CD4-positive, alpha-beta T cell (primary cell): ENCODE results near the gene F10. TPM values are rescaled to one million over a fixed set of nuclear protein-coding genes. Genes with fewer than 3 reads are reported as not detected.

ENCODE experiments used
- ATAC-seq: fragments of 200-7000 bp; cut with Tn5 transposase; one replicate; pipeline ENCODE4 v1.10.0; 2022; ENCODE audit warnings: mild to moderate bottlenecking; ENCODE audit not compliant: poor library complexity
- CTCF ChIA-PET: fragments of 350-600 bp; sonication (Branson Sonifier 250); formaldehyde crosslinking; loops from one replicate; lab custom pipeline; 2021; ENCODE audit warnings: antibody characterized with exemption, inconsistent platforms; lab: Charles Lee
- POLR2A ChIA-PET: fragments of 350-600 bp; sonication (Branson Sonifier 250); formaldehyde crosslinking; loops from one replicate; lab custom pipeline; 2021; ENCODE audit warnings: antibody characterized with exemption, inconsistent platforms; lab: Charles Lee
- DNase-seq, 14 experiments: peaks; one replicate each; pipeline ENCODE4 v3.0.0-alpha.2; 2013 to 2020; ENCODE audit warnings: mixed read lengths in 2 of 14
- H3K27ac ChIP-seq, 2 donors: one replicate each; pipeline versions ENCODE4 v1.5.1 to v1.7.0; 2013; ENCODE audit warnings: low read length in 2 of 2, low read depth in 1 of 2, mild to moderate bottlenecking in 1 of 2
- H3K27me3 ChIP-seq, 2 experiments: 1 replicate in 1 of 2; 2 replicates in 1 of 2; pipeline versions ENCODE4 v1.6.1 to v1.7.0; 2013; ENCODE audit warnings: low read length in 2 of 2, control low read depth in 1 of 2, mild to moderate bottlenecking in 1 of 2, moderate library complexity in 1 of 2; ENCODE audit not compliant: insufficient read depth in 2 of 2, control insufficient read depth in 1 of 2
- H3K36me3 ChIP-seq: one replicate; pipeline ENCODE4 v1.6.1; 2013; ENCODE audit warnings: low read length, control low read depth; ENCODE audit not compliant: insufficient read depth
- H3K4me1 ChIP-seq: one replicate; pipeline ENCODE4 v1.6.1; 2013; ENCODE audit warnings: low read length, control low read depth; ENCODE audit not compliant: insufficient read depth
- H3K4me3 ChIP-seq: one replicate; pipeline ENCODE4 v1.5.1; 2013; ENCODE audit warnings: mild to moderate bottlenecking, low read length, moderate library complexity
- H3K9me3 ChIP-seq, 2 experiments: 1 replicate in 1 of 2; 2 replicates in 1 of 2; pipeline versions ENCODE4 v1.6.1 to v1.7.0; 2013; ENCODE audit warnings: low read length in 2 of 2, mild to moderate bottlenecking in 2 of 2, control low read depth in 1 of 2, moderate library complexity in 1 of 2; ENCODE audit not compliant: control insufficient read depth in 1 of 2, insufficient read depth in 1 of 2
- H3K27ac Mint-ChIP-seq: one replicate; pipeline ENCODE4 v1.8.0; 2020; ENCODE audit warnings: mixed read lengths
- H3K27me3 Mint-ChIP-seq: one replicate; pipeline ENCODE4 v1.8.0; 2021; ENCODE audit warnings: mixed read lengths
- H3K36me3 Mint-ChIP-seq: one replicate; pipeline ENCODE4 v1.8.0; 2021; ENCODE audit warnings: low read depth, mixed read lengths
- H3K4me1 Mint-ChIP-seq: one replicate; pipeline ENCODE4 v1.8.0; 2021; ENCODE audit warnings: low read depth, mixed read lengths
- H3K4me3 Mint-ChIP-seq: one replicate; pipeline ENCODE4 v1.8.0; 2020; ENCODE audit warnings: mild to moderate bottlenecking, mixed read lengths
- H3K9me3 Mint-ChIP-seq: one replicate; pipeline ENCODE4 v1.8.0; 2020; ENCODE audit warnings: mixed read lengths
- intact Hi-C, 2 experiments: fragments of 100-400 bp; cut with DNase I in 1 of 2; cut with micrococcal nuclease in 1 of 2; formaldehyde crosslinking; loops; one replicate each; pipeline versions ENCODE4 v1.15.1 to v1.9.0; 2023 to 2025; cut with DNase I, micrococcal nuclease
- total RNA-seq, 174 experiments: library from RNA in 2 of 174; stranded (reverse) in 2 of 174; gene quantifications; one replicate each; pipeline ENCODE4 v1.2.3 and lab custom pipeline; 2021 to 2026
- TF ChIP-seq, protein P1 (sequence below): fragments of 200-600 bp; IDR thresholded peaks from one replicate; pipeline ENCODE4 v1.8.0; 2022; ENCODE audit warnings: antibody characterized with exemption, mild to moderate bottlenecking

F10 gene
- total RNA-seq, 2 experiments from 2014 or later, result not detected

DNA sequence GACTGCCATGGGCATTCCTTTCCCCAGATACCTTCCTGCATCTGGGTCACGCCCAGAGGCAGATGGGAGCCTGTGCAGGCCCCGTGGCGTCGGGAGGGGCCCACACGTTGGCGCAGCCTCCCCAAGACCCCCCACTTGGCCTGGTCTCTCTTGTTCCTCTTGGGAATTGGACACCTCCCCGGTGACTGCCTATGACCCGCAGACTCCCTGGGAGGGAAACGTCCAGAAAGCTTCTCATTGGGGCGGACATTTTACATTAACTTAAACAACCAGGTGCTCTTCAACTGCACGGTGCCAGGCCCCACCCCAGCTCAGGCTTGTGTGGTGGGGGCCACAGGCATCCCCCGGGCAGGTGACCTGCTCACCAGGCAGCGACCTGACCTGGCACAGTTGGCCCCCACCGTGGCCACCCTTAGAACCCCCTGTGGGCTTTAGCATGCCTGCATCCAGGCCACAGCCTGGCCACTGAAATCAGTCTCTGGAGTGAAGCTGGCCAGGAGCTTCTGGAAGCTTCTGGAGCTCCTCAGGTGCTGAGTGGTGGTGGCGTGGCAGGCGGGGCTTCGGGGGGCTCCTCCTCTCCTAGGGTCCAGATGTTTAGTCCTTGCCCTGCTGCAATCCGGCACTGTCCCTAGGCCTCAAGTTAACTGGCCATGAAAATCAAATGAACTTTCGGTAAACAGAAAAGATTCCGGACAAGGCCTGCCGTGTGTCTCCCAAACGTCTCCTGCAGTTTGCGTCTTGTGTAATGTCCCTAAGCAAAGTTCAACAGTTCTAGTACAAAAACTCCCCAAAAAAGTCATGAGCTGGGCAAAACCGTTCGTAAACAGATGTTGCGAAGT lies 27.3 kb downstream of the F10 start:
- TF ChIP-seq, protein P1, sequence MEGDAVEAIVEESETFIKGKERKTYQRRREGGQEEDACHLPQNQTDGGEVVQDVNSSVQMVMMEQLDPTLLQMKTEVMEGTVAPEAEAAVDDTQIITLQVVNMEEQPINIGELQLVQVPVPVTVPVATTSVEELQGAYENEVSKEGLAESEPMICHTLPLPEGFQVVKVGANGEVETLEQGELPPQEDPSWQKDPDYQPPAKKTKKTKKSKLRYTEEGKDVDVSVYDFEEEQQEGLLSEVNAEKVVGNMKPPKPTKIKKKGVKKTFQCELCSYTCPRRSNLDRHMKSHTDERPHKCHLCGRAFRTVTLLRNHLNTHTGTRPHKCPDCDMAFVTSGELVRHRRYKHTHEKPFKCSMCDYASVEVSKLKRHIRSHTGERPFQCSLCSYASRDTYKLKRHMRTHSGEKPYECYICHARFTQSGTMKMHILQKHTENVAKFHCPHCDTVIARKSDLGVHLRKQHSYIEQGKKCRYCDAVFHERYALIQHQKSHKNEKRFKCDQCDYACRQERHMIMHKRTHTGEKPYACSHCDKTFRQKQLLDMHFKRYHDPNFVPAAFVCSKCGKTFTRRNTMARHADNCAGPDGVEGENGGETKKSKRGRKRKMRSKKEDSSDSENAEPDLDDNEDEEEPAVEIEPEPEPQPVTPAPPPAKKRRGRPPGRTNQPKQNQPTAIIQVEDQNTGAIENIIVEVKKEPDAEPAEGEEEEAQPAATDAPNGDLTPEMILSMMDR, result no peak
- no peak overlapping the region for H3K27ac Mint-ChIP-seq
- intact Hi-C loops, result loop anchor here (5.0 kb wide), 3 partner anchors 57 to 212 kb away; partner anchors contain the start of genes CUL4A (in 1 of the 2), GRTP1 (in 1 of the 2) and PCID2 (in 1 of the 2)
- POLR2A ChIA-PET, result no interaction called here
- H3K4me3 ChIP-seq, result no peak overlapping the region
- H3K27me3 Mint-ChIP-seq, result no peaks in the 10 kb centered on the region
- H3K36me3 ChIP-seq, result no peaks in the 10 kb centered on the region
- H3K27ac ChIP-seq, result no peak overlapping the region
- H3K9me3 ChIP-seq, result peaks cover 0 to 7% of the 10 kb centered on the region in 2 experiments
- no peak overlapping the region for H3K4me3 Mint-ChIP-seq
- H3K27me3 ChIP-seq, result peaks cover 0 to 3% of the 10 kb centered on the region in 2 experiments
- peaks cover 19% of the 10 kb centered on the region for H3K4me1 Mint-ChIP-seq
- peaks cover 5% of the 10 kb centered on the region for H3K36me3 Mint-ChIP-seq
- CTCF ChIA-PET, result no interaction called here
- peaks cover 30% of the 10 kb centered on the region for H3K4me1 ChIP-seq
- no peaks in the 10 kb centered on the region for H3K9me3 Mint-ChIP-seq
- DNase-seq (no peak), ATAC-seq (no peak)

DNA sequence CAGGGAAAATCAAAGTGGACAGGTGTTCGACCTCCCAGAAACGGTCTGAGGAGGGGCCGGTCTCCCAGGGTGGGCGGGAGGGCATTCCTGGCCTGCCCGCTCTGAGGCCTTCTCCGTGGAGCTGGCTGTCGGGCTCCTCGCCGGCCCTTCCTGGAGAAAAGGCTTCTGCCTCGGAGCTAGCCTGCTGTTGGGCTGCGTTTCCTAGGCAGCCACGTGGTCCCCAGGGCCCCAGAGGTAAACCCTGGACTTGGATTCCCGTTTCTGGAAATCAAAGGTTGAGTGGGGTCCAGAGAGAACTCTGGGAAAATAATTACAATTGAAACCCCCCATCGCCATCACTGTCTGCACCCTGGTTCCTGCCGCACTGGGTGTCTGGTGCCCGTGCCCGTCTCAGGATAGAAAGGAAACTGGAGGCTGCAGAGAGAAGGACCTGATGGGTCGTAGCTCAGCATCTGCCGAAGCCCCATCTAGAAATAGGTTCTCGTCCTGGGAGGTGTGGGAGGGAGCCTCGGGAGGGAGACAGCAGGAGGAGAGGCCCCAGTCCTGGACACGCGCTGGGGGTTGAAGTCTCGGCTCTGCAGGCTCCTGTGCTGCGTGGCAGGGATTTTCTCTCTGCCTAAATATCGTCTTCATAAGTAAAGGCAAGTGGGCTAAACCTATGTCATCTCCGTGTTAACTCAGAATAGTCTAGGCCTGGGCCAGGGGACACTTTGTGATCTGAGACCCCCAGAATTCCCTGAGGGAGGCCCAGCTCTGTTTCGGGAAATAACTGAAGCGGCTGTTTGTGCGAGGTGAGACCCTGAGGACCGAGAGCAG lies 28.2 kb downstream of the F10 start:
- peaks cover 30% of the 10 kb centered on the region for H3K4me1 ChIP-seq
- Mint-ChIP-seq H3K9me3 (peaks cover 2% of the 10 kb centered on the region), H3K4me1 (peaks cover 21% of the 10 kb centered on the region), H3K27ac (no peak overlapping the region), H3K27me3 (no peaks in the 10 kb centered on the region), H3K4me3 (peak overlapping the region; percentile 74), H3K36me3 (peaks cover 5% of the 10 kb centered on the region)
- H3K27me3 ChIP-seq, result peaks cover 0 to 3% of the 10 kb centered on the region in 2 experiments
- intact Hi-C loops, result loop anchor here (5.0 kb wide), 3 partner anchors 57 to 212 kb away; partner anchors contain the start of genes CUL4A (in 1 of the 2), GRTP1 (in 1 of the 2) and PCID2 (in 1 of the 2)
- H3K4me3 ChIP-seq, result no peak overlapping the region
- DNase-seq (no peak), ATAC-seq (no peak)
- ChIA-PET CTCF (no interaction called here), POLR2A (no interaction called here)
- no peaks in the 10 kb centered on the region for H3K36me3 ChIP-seq
- TF ChIP-seq, protein P1, result no peak
- H3K27ac ChIP-seq, result no peak overlapping the region
- peaks cover 0 to 6% of the 10 kb centered on the region in 2 experiments for H3K9me3 ChIP-seq
